Stomach (tissue), 4 donors: ENCODE measurements around the gene MCF2L.

Source experiments
- CTCF ChIP-seq, 7 experiments: fragments of 450-650 bp in 4 of 7; fragments of 200-600 bp in 3 of 7; sonication (generic) in 3 of 7; IDR thresholded peaks; one replicate each; pipeline ENCODE4 v1.5.1; 2016 to 2019; ENCODE audit warnings: antibody characterized with exemption in 7 of 7, control low read depth in 2 of 7, mild to moderate bottlenecking in 1 of 7
- EP300 ChIP-seq: sonication (generic); formaldehyde crosslinking; IDR thresholded peaks from one replicate; pipeline ENCODE4 v1.6.1; 2017; ENCODE audit warnings: antibody characterized with exemption
- POLR2A ChIP-seq, 4 donors: fragments of 450-650 bp; IDR thresholded peaks; one replicate each; pipeline ENCODE4 v1.6.1; 2016; ENCODE audit warnings: antibody characterized with exemption in 4 of 4, control low read depth in 2 of 4, mild to moderate bottlenecking in 1 of 4, moderate library complexity in 1 of 4
- POLR2AphosphoS5 ChIP-seq, 3 donors: sonication (generic); formaldehyde crosslinking; IDR thresholded peaks; one replicate each; pipeline ENCODE4 v1.6.1; 2016; ENCODE audit warnings: antibody characterized with exemption in 3 of 3

DNA sequence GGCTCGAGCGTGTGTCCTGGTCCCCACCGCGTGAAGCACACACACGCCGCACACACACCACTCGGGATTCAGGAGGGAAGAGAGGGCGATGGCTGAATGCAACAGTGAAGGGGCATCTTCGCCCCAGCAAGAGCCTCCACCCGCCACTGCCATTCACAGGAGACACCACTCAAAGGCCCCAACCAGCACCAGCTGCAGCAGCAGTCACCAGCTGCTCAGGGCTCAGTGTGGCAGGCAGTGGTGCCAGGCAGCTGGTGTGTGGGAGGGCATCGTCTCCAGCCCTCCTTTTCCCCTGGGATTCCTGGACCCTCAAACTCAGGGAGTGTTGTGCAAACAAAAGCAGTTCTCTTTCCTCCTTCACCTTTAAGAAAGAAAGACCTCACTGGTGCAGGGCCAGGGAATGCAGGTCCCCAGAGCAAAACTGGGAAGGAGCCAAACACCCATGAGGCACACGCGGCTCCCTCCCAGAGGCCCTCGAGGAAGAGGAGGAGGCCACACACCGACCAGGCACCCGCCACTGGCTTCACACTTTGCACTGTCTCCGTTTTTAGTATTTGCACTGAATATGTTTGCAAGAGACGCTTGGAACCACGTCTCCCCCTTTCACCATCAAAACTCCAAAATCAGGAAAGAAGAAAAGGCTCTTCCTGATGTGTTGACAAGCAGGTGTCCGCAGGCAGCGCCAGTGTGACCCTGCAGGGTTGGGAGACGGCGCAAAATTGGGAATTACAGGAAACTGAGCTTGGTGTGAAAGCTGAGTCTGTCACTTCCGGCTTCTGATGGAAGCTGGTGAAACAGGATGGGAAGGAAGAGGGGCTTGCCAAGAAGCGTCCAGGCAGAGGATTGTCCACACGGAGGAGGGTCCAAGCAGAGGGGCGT lies 110.1 kb downstream of the MCF2L start:
- TF ChIP-seq CTCF (IDR thresholded peaks at IDR 0.05) (no peak), EP300 (no peak), POLR2A (IDR thresholded peaks at IDR 0.05) (no peak), POLR2AphosphoS5 (IDR thresholded peaks at IDR 0.05) (no peak)
